GOT3 (cell line): ENCODE measurements around the gene LRRC40.
"Not testable (repeated sequence)": the region's sequence is repeated elsewhere in the genome, so short reads cannot be mapped to it uniquely, and the experiment has no call there.

ENCODE experiments used
- DNase-seq: peaks from one replicate; lab custom pipeline; 2025; ENCODE audit warnings: mixed read lengths; lab: John Stamatoyannopoulos, UW

Gene LRRC40

GRCh38 chr1:70202173-70202758, 3.1 kb downstream of the LRRC40 start:
- DNase-seq, result no peak

GRCh38 chr1:70200065-70200464, 5.3 kb downstream of the LRRC40 start:
- DNase-seq, result no peak

GRCh38 chr1:70196333-70196732, 9.0 kb downstream of the LRRC40 start:
- no peak for DNase-seq

- no peak for DNase-seq
These were observed 10.0 kb downstream of the LRRC40 start for GRCh38 chr1:70195342-70195741.

GRCh38 chr1:70194601-70195000, 10.8 kb downstream of the LRRC40 start:
- DNase-seq, result no peak

GRCh38 chr1:70192446-70192845, 12.9 kb downstream of the LRRC40 start:
- not testable (repeated sequence) for DNase-seq

GRCh38 chr1:70190180-70190579, 15.2 kb downstream of the LRRC40 start:
- no peak for DNase-seq

- DNase-seq, result no peak
These were observed 16.9 kb downstream of the LRRC40 start for GRCh38 chr1:70188522-70188921.

- not testable (repeated sequence) for DNase-seq
These were observed 20.2 kb downstream of the LRRC40 start for GRCh38 chr1:70185181-70185580.

GRCh38 chr1:70171512-70171911, 33.9 kb downstream of the LRRC40 start:
- DNase-seq, result no peak

GRCh38 chr1:70169018-70169839, 36.1 kb downstream of the LRRC40 start:
- DNase-seq, result no peak

- no peak for DNase-seq
These were observed 37.1 kb downstream of the LRRC40 start for GRCh38 chr1:70168283-70168682.

GRCh38 chr1:70164350-70164749, 41.0 kb downstream of the LRRC40 start:
- no peak for DNase-seq

GRCh38 chr1:70156529-70157120, 48.8 kb downstream of the LRRC40 start:
- DNase-seq, result no peak

- DNase-seq, result no peak
These were observed 51.6 kb downstream of the LRRC40 start for GRCh38 chr1:70153739-70154138.

GRCh38 chr1:70150444-70150843, 54.9 kb downstream of the LRRC40 start:
- DNase-seq, result no peak

- no peak for DNase-seq
These were observed 58.9 kb downstream of the LRRC40 start for GRCh38 chr1:70146488-70146887.

- no peak for DNase-seq
These were observed 62.2 kb downstream of the LRRC40 start for GRCh38 chr1:70143048-70143659.

- no peak for DNase-seq
These were observed 63.3 kb downstream of the LRRC40 start for GRCh38 chr1:70142075-70142474.

GRCh38 chr1:70140894-70141293, 64.5 kb downstream of the LRRC40 start:
- no peak for DNase-seq

- no peak for DNase-seq
These were observed 65.0 kb downstream of the LRRC40 start for GRCh38 chr1:70140343-70140742.

GRCh38 chr1:70134148-70134547, 71.2 kb downstream of the LRRC40 start:
- DNase-seq, result no peak

GRCh38 chr1:70117046-70117445, 88.3 kb downstream of the LRRC40 start:
- no peak for DNase-seq
